Tibial nerve (tissue), 3 donors: ENCODE results near the gene JAM2.

Experiments used
- CTCF ChIP-seq, 5 experiments: fragments of 200-600 bp in 3 of 5; fragments of 450-650 bp in 2 of 5; sonication (generic) in 3 of 5; IDR thresholded peaks; one replicate each; pipeline ENCODE4 v1.5.1; 2016 to 2019; ENCODE audit warnings: antibody characterized with exemption in 5 of 5, mild to moderate bottlenecking in 3 of 5, moderate library complexity in 2 of 5
- POLR2A ChIP-seq, 2 donors: fragments of 450-650 bp; IDR thresholded peaks; one replicate each; pipeline ENCODE4 v1.6.1; 2017; ENCODE audit warnings: antibody characterized with exemption in 2 of 2, mild to moderate bottlenecking in 2 of 2, moderate library complexity in 2 of 2

DNA sequence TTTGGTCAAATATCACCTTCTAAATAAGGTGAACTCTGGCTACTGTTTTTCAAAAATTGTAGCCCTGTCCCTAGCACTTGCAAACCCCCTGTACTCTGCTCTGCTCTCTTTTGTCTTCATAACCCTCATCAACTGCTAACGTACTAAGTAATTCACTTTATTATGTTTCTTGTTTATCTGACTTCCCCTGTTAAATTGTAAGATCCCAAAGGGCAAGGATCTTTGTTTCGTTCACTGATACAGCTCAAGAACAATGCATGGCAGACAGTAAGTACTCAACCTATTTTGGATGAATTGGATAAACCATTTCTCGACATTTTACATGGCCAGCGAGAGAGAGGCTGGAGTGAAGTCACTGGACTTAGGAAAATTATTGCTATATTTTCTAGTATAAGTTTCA lies 48.7 kb downstream of the JAM2 start:
- no peak for TF ChIP-seq POLR2A (IDR thresholded peaks at IDR 0.05)
- no peak for TF ChIP-seq CTCF (IDR thresholded peaks at IDR 0.05)
